Smooth muscle cell (in vitro differentiated cells): Measurements from ENCODE around the gene MAP2. TPM values are rescaled to one million over a fixed set of nuclear protein-coding genes. Genes with fewer than 3 reads are reported as not detected.

Experiments used
- DNase-seq: peaks from one replicate; lab custom pipeline; 2025; ENCODE audit not compliant: unreplicated experiment; lab: John Stamatoyannopoulos, UW
- H2AFZ ChIP-seq: fragments of 200-600 bp; sonication (generic); 2 replicates; pipeline ENCODE4 v1.6.0; 2016; ENCODE audit warnings: antibody characterized with exemption, low read depth, mild to moderate bottlenecking
- H3F3A ChIP-seq: fragments of 200-600 bp; sonication (generic); 2 replicates; pipeline ENCODE4 v1.6.0; 2017; ENCODE audit warnings: antibody characterized with exemption, low read depth
- H3K27ac ChIP-seq: fragments of 200-600 bp; sonication (generic); 2 replicates; pipeline ENCODE4 v1.5.1; 2016; ENCODE audit warnings: low read depth, mild to moderate bottlenecking
- H3K27me3 ChIP-seq: fragments of 200-600 bp; sonication (generic); 2 replicates; pipeline ENCODE4 v1.6.1; 2016; ENCODE audit warnings: low read depth, mild to moderate bottlenecking
- H3K36me3 ChIP-seq: fragments of 200-600 bp; sonication (generic); 2 replicates; pipeline ENCODE4 v1.5.1; 2016; ENCODE audit warnings: low read depth
- H3K4me1 ChIP-seq: fragments of 200-600 bp; sonication (generic); 2 replicates; pipeline ENCODE4 v1.5.1; 2016; ENCODE audit warnings: low read depth
- H3K4me2 ChIP-seq: fragments of 200-600 bp; sonication (generic); 2 replicates; pipeline ENCODE4 v1.6.0; 2016; ENCODE audit warnings: mild to moderate bottlenecking
- H3K4me3 ChIP-seq: fragments of 200-600 bp; sonication (generic); 2 replicates; pipeline ENCODE4 v1.5.1; 2016; ENCODE audit warnings: mild to moderate bottlenecking
- H3K79me2 ChIP-seq: fragments of 200-600 bp; sonication (generic); 2 replicates; pipeline ENCODE4 v1.6.0; 2016; ENCODE audit warnings: low read depth, mild to moderate bottlenecking
- H3K9ac ChIP-seq: fragments of 200-600 bp; sonication (generic); 2 replicates; pipeline ENCODE4 v1.6.0; 2016; ENCODE audit warnings: low read depth
- H3K9me3 ChIP-seq: fragments of 200-600 bp; sonication (generic); replicated peaks from 2 replicates; pipeline ENCODE4 v1.5.1; 2016; ENCODE audit warnings: low read depth
- H4K20me1 ChIP-seq: fragments of 200-600 bp; sonication (generic); 2 replicates; pipeline ENCODE4 v1.6.0; 2016; ENCODE audit warnings: low read depth
- CTCF ChIP-seq: fragments of 200-600 bp; sonication (generic); IDR thresholded peaks from 2 replicates; pipeline ENCODE4 v1.5.1; 2017; ENCODE audit warnings: borderline replicate concordance, mild to moderate bottlenecking, antibody characterized with exemption; ENCODE audit not compliant: insufficient read depth, poor library complexity, severe bottlenecking
- WGBS: methylation state at CpG from one replicate; pipeline ENCODE4 v1.1.7; 2016; ENCODE audit warnings: low lambda C conversion rate; 5-methylcytosine and 5-hydroxymethylcytosine counted together
- polyA plus RNA-seq: library from polyadenylated mRNA; unstranded; fragments of >200 nt; fragmentation: Nextera tagmentation; extraction: Ambion mirVana; gene quantifications from 2 replicates; pipeline ENCODE4 v1.2.1, GENCODE V29; 2016
- total RNA-seq: library from RNA; depleted of rRNA; stranded (reverse); fragments of >200 nt; gene quantifications from 2 replicates; pipeline ENCODE4 v1.2.3, GENCODE V29; 2014

Gene MAP2
- total and polyA plus RNA-seq, 2 experiments from 2014 or later: 1.8 to 18.7 TPM

- Histone ChIP-seq H3K9me3 (no peaks in the 10 kb centered on the region), H2AFZ (no peak overlapping the region), H3K4me1 (no peaks in the 10 kb centered on the region), H3K79me2 (no peaks in the 10 kb centered on the region), H4K20me1 (no peaks in the 10 kb centered on the region), H3K4me3 (no peak overlapping the region), H3K36me3 (no peaks in the 10 kb centered on the region), H3K27ac (no peak overlapping the region), H3K9ac (no peak overlapping the region), H3K4me2 (no peak overlapping the region), H3F3A (no peaks in the 10 kb centered on the region), H3K27me3 (no peaks in the 10 kb centered on the region)
- 69% methylated on average over 2 of the region's 2 CpGs for WGBS
- DNase-seq: no peak
- no peak for TF ChIP-seq CTCF
Observed at GRCh38 chr2:209501579-209501978, 77.7 kb downstream of the MAP2 start.

DNA sequence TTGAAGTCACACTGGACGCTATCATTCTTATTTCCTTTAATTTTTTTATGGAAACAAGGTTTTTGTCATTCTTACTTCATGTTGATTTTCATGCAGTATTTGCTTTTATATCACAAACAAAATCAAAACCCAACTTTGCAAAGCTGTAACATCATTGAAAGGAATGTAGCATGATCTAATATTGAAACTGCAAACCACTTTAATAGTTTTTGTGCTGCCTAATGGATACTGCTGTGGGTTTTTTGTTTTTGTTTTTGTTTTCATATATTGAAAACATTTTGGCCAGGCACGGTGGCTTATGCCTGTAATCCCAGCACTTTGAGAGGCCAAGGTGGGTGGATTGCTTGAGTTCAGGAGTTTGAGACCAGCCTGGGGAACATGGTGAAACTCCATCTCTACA is 81.6 kb downstream of the MAP2 start:
- H3F3A ChIP-seq: no peaks in the 10 kb centered on the region
- DNase-seq: no peak
- no peaks in the 10 kb centered on the region for H4K20me1 ChIP-seq
- 91% methylated on average over 2 of the region's 2 CpGs for WGBS
- no peaks in the 10 kb centered on the region for H3K27me3 ChIP-seq
- no peak overlapping the region for H3K9ac ChIP-seq
- TF ChIP-seq CTCF: no peak
- no peaks in the 10 kb centered on the region for H3K79me2 ChIP-seq
- H3K4me2 ChIP-seq: no peak overlapping the region
- H3K4me3 ChIP-seq: no peak overlapping the region
- no peaks in the 10 kb centered on the region for H3K4me1 ChIP-seq
- no peak overlapping the region for H3K27ac ChIP-seq
- no peaks in the 10 kb centered on the region for H3K9me3 ChIP-seq
- no peak overlapping the region for H2AFZ ChIP-seq
- no peaks in the 10 kb centered on the region for H3K36me3 ChIP-seq

GRCh38 chr2:209508255-209508654 is 84.4 kb downstream of the MAP2 start:
- Histone ChIP-seq H3F3A (no peaks in the 10 kb centered on the region), H3K9ac (no peak overlapping the region), H3K4me3 (no peak overlapping the region), H3K79me2 (no peaks in the 10 kb centered on the region), H3K27me3 (no peaks in the 10 kb centered on the region), H3K9me3 (no peaks in the 10 kb centered on the region), H2AFZ (no peak overlapping the region), H3K4me1 (no peaks in the 10 kb centered on the region), H3K27ac (no peak overlapping the region), H3K4me2 (no peak overlapping the region), H3K36me3 (no peaks in the 10 kb centered on the region), H4K20me1 (no peaks in the 10 kb centered on the region)
- TF ChIP-seq CTCF: no peak
- DNase-seq: no peak

GRCh38 chr2:209511637-209512036 is 87.8 kb downstream of the MAP2 start:
- no peaks in the 10 kb centered on the region for H3K9me3 ChIP-seq
- no peaks in the 10 kb centered on the region for H3K79me2 ChIP-seq
- no peak overlapping the region for H3K4me3 ChIP-seq
- H3K9ac ChIP-seq: no peak overlapping the region
- H3K27me3 ChIP-seq: no peaks in the 10 kb centered on the region
- H3K27ac ChIP-seq: no peak overlapping the region
- no peak overlapping the region for H3K4me2 ChIP-seq
- no peak for DNase-seq
- H3K4me1 ChIP-seq: no peaks in the 10 kb centered on the region
- H3F3A ChIP-seq: no peaks in the 10 kb centered on the region
- no peak for TF ChIP-seq CTCF
- H4K20me1 ChIP-seq: no peaks in the 10 kb centered on the region
- no peak overlapping the region for H2AFZ ChIP-seq
- no peaks in the 10 kb centered on the region for H3K36me3 ChIP-seq
- WGBS: 81% methylated on average over 2 of the region's 2 CpGs
